Natural killer cell (primary cell): Measurements from ENCODE around the gene ZNF491. TPM values are rescaled to one million over a fixed set of nuclear protein-coding genes. Genes with fewer than 3 reads are reported as not detected.

Experiments
- ATAC-seq, 3 donors: fragments of 150-1000 bp in 2 of 3; fragments of 200-7000 bp in 1 of 3; cut with Tn5 transposase; 1 replicate in 1 of 3; 2 replicates in 2 of 3; pipeline ENCODE4 v1.10.0; 2021; ENCODE audit warnings: mild to moderate bottlenecking in 2 of 3, moderate library complexity in 2 of 3
- DNase-seq, 2 donors: peaks; one replicate each; pipeline versions ENCODE4 v3.0.0 to v3.0.0-alpha.2; 2013 to 2021; ENCODE audit warnings: mixed read lengths in 1 of 2
- H3K27ac ChIP-seq: one replicate; pipeline ENCODE4 v1.5.1; 2013; ENCODE audit warnings: mild to moderate bottlenecking, low read length
- H3K27me3 ChIP-seq: one replicate; pipeline ENCODE4 v1.6.1; 2013; ENCODE audit warnings: low read length; ENCODE audit not compliant: control insufficient read depth, insufficient read depth
- H3K36me3 ChIP-seq: one replicate; pipeline ENCODE4 v1.6.1; 2013; ENCODE audit warnings: low read length; ENCODE audit not compliant: control insufficient read depth, insufficient read depth
- H3K4me1 ChIP-seq: one replicate; pipeline ENCODE4 v1.6.1; 2013; ENCODE audit warnings: low read length; ENCODE audit not compliant: control insufficient read depth, insufficient read depth
- H3K4me3 ChIP-seq: one replicate; pipeline ENCODE4 v1.5.1; 2013; ENCODE audit warnings: low read length
- H3K9me3 ChIP-seq: one replicate; pipeline ENCODE4 v1.6.1; 2013; ENCODE audit warnings: low read length; ENCODE audit not compliant: control insufficient read depth, insufficient read depth
- H3K27ac Mint-ChIP-seq, 2 donors: one replicate each; pipeline ENCODE4 v1.8.0; 2022; ENCODE audit warnings: mild to moderate bottlenecking in 2 of 2, mixed read lengths in 2 of 2, moderate library complexity in 1 of 2
- H3K27me3 Mint-ChIP-seq, 2 donors: one replicate each; pipeline ENCODE4 v1.8.0; 2022; ENCODE audit warnings: low read depth in 2 of 2, mixed read lengths in 2 of 2
- H3K36me3 Mint-ChIP-seq: one replicate; pipeline ENCODE4 v1.8.0; 2022; ENCODE audit warnings: mixed read lengths
- H3K4me1 Mint-ChIP-seq, 2 donors: one replicate each; pipeline ENCODE4 v1.8.0; 2022; ENCODE audit warnings: mixed read lengths in 2 of 2
- H3K4me3 Mint-ChIP-seq: one replicate; pipeline ENCODE4 v1.8.0; 2022; ENCODE audit warnings: mild to moderate bottlenecking, moderate library complexity, mixed read lengths
- H3K9me3 Mint-ChIP-seq, 2 donors: one replicate each; pipeline ENCODE4 v1.8.0; 2022; ENCODE audit warnings: mixed read lengths in 2 of 2
- WGBS: methylation state at CpG from one replicate; pipeline ENCODE4 v1.1.7; 2013; ENCODE audit warnings: missing lambda C conversion rate; ENCODE audit not compliant: insufficient coverage; 5-methylcytosine and 5-hydroxymethylcytosine counted together
- intact Hi-C: fragments of 100-400 bp; cut with micrococcal nuclease; formaldehyde crosslinking; loops from one replicate; pipeline ENCODE4 v1.14.2; 2022
- total RNA-seq, 4 donors: library from RNA; stranded (reverse); fragments of 120-200 nt in 1 of 4; gene quantifications; one replicate each; pipeline versions ENCODE4 v1.2.3 to v1.2.4, GENCODE V29; 2013 to 2022
- TF ChIP-seq, protein P1 (sequence below): fragments of 200-600 bp; IDR thresholded peaks from one replicate; pipeline ENCODE4 v1.8.0; 2022; ENCODE audit warnings: antibody characterized with exemption

Gene ZNF491
- total RNA-seq, 3 donors from 2014 or later (not counting 1 experiment from before 2014, with no cell fraction given) = 1.9 to 3.8 (median 3.7) TPM

DNA sequence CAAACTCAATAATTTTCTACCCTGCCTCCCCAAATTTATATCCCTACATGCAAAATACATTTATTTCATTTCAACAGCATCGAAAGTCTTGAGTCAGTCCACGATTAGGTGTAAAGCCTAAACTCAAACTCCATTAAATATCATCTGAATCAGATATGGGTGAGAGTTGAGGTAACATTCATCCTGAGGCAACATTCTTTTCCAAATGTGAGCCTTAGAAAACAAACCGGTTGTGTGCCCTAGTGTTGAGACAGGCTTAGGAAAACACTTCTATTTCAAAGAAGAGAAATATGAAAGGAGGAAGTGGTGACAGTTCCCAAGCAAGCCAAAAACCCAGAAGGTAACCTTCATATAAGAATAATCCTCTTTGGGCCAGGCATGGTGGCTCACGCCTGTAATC lies 43.7 kb upstream of the ZNF491 start:
- peaks cover 4% of the 10 kb centered on the region for H3K9me3 ChIP-seq
- ATAC-seq = no peak
- H3K4me3 ChIP-seq = no peak overlapping the region
- 66% methylated on average over 3 of the region's 4 CpGs for WGBS
- no peak overlapping the region for H3K27ac ChIP-seq
- Mint-ChIP-seq H3K9me3 (peaks cover 9 to 14% of the 10 kb centered on the region in 2 donors), H3K4me1 (no peaks in the 10 kb centered on the region), H3K36me3 (peaks cover 36% of the 10 kb centered on the region), H3K4me3 (no peak overlapping the region), H3K27ac (no peak overlapping the region), H3K27me3 (peaks cover 34 to 52% of the 10 kb centered on the region in 2 donors)
- no peaks in the 10 kb centered on the region for H3K36me3 ChIP-seq
- no peaks in the 10 kb centered on the region for H3K4me1 ChIP-seq
- TF ChIP-seq, protein P1, sequence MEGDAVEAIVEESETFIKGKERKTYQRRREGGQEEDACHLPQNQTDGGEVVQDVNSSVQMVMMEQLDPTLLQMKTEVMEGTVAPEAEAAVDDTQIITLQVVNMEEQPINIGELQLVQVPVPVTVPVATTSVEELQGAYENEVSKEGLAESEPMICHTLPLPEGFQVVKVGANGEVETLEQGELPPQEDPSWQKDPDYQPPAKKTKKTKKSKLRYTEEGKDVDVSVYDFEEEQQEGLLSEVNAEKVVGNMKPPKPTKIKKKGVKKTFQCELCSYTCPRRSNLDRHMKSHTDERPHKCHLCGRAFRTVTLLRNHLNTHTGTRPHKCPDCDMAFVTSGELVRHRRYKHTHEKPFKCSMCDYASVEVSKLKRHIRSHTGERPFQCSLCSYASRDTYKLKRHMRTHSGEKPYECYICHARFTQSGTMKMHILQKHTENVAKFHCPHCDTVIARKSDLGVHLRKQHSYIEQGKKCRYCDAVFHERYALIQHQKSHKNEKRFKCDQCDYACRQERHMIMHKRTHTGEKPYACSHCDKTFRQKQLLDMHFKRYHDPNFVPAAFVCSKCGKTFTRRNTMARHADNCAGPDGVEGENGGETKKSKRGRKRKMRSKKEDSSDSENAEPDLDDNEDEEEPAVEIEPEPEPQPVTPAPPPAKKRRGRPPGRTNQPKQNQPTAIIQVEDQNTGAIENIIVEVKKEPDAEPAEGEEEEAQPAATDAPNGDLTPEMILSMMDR = no peak
- no peak for DNase-seq
- intact Hi-C loops = no loop called here
- H3K27me3 ChIP-seq = peaks cover 10% of the 10 kb centered on the region

DNA sequence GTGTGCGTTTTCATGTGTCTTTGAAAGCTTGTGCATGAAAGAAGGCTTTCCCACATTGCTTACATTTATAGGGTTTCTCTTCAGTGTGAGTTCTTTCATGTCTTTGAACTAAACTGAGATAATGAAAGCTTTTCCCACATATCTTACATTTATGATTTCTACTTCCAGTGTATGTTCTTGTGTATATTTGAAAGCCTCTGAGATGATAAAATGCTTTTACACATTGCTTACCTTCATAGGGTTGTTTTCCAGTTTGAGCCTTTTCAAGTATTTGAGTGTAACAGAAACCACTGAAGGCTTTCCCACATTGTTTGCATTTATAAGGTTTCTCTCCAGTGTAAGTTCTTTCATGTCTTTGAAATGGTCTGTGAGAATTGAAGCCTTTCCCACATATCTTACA lies 41.4 kb upstream of the ZNF491 start:
- Mint-ChIP-seq H3K4me3 (no peak overlapping the region), H3K4me1 (no peaks in the 10 kb centered on the region), H3K36me3 (peaks cover 28% of the 10 kb centered on the region), H3K27me3 (peaks cover 28 to 40% of the 10 kb centered on the region in 2 donors), H3K9me3 (peaks cover 9% of the 10 kb centered on the region in 2 donors), H3K27ac (no peak overlapping the region)
- Histone ChIP-seq H3K9me3 (peaks cover 4% of the 10 kb centered on the region), H3K27ac (no peak overlapping the region), H3K27me3 (peaks cover 7% of the 10 kb centered on the region), H3K4me1 (no peaks in the 10 kb centered on the region), H3K4me3 (no peak overlapping the region), H3K36me3 (no peaks in the 10 kb centered on the region)
- ATAC-seq (no peak), DNase-seq (no peak)
- intact Hi-C loops = no loop called here
- TF ChIP-seq, protein P1 = no peak
- WGBS = 100% methylated on average over 1 of the region's 1 CpG

- H3K9me3 Mint-ChIP-seq = peaks cover 3 to 9% of the 10 kb centered on the region in 2 donors
- Histone ChIP-seq H3K27ac (no peak overlapping the region), H3K27me3 (peaks cover under 1% of the 10 kb centered on the region), H3K9me3 (peaks cover 4% of the 10 kb centered on the region), H3K36me3 (no peaks in the 10 kb centered on the region), H3K4me3 (no peak overlapping the region), H3K4me1 (no peaks in the 10 kb centered on the region)
- no peak for DNase-seq
- no peak overlapping the region for H3K4me3 Mint-ChIP-seq
- H3K27me3 Mint-ChIP-seq = peaks cover 11 to 16% of the 10 kb centered on the region in 2 donors
- H3K27ac Mint-ChIP-seq = no peak overlapping the region
- H3K36me3 Mint-ChIP-seq = peaks cover 12% of the 10 kb centered on the region
- H3K4me1 Mint-ChIP-seq = no peaks in the 10 kb centered on the region
- no peak for ATAC-seq
- intact Hi-C loops = no loop called here
- TF ChIP-seq, protein P1 = no peak
- 78% methylated on average over 7 of the region's 7 CpGs for WGBS
Measured at GRCh38 chr19:11759805-11760204, 38.5 kb upstream of the ZNF491 start.

DNA sequence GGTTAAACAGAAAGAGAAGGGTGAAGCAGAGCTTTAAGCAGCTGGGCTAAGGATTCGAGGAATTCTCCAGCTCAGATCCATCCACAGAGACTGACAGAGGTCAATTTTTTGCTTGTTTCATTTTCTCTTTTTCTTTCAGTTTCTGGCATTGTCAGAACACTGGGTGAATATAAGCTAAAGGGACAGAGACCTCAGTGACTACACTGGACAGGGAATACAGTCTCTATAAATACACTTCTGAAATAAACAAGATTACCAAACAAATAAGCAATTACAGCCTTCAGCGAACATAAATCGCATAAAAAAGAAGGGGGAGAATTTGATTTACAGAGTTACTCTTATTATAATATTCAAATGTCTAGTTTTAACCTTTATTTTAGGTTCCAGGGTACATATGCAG lies 35.2 kb upstream of the ZNF491 start:
- peaks cover 15% of the 10 kb centered on the region for H3K4me1 ChIP-seq
- H3K36me3 ChIP-seq = no peaks in the 10 kb centered on the region
- H3K4me1 Mint-ChIP-seq = peaks cover 14 to 15% of the 10 kb centered on the region in 2 donors
- H3K4me3 ChIP-seq = no peak overlapping the region
- H3K36me3 Mint-ChIP-seq = no peaks in the 10 kb centered on the region
- no peaks in the 10 kb centered on the region for H3K9me3 ChIP-seq
- TF ChIP-seq, protein P1 = no peak
- no peak overlapping the region for H3K4me3 Mint-ChIP-seq
- H3K9me3 Mint-ChIP-seq = no peaks in the 10 kb centered on the region
- H3K27ac Mint-ChIP-seq = no peak overlapping the region
- no peaks in the 10 kb centered on the region for H3K27me3 ChIP-seq
- 93% methylated on average over 1 of the region's 3 CpGs for WGBS
- no peak for DNase-seq
- H3K27ac ChIP-seq = no peak overlapping the region
- peaks cover 10 to 16% of the 10 kb centered on the region in 2 donors for H3K27me3 Mint-ChIP-seq
- intact Hi-C loops = no loop called here
- ATAC-seq = no peak
